IPS-15b (cell line): ENCODE measurements around the gene MGRN1.

Experiments used
- H3K27me3 ChIP-seq: one replicate; pipeline ENCODE4 v1.6.1; 2013; ENCODE audit warnings: low read length; ENCODE audit not compliant: control insufficient read depth, insufficient read depth
- H3K36me3 ChIP-seq: one replicate; pipeline ENCODE4 v1.6.1; 2013; ENCODE audit warnings: low read length; ENCODE audit not compliant: control insufficient read depth, insufficient read depth
- H3K4me1 ChIP-seq: one replicate; pipeline ENCODE4 v1.6.1; 2013; ENCODE audit warnings: mild to moderate bottlenecking, low read length; ENCODE audit not compliant: control insufficient read depth, insufficient read depth
- H3K4me3 ChIP-seq: one replicate; pipeline ENCODE4 v1.5.1; 2013; ENCODE audit warnings: low read depth, low read length
- H3K9ac ChIP-seq: one replicate; pipeline ENCODE4 v1.6.1; 2013; ENCODE audit warnings: low read depth, mild to moderate bottlenecking, low read length
- H3K9me3 ChIP-seq: one replicate; pipeline ENCODE4 v1.6.1; 2013; ENCODE audit warnings: mild to moderate bottlenecking, low read length; ENCODE audit not compliant: control insufficient read depth, insufficient read depth

The MGRN1 gene

GRCh38 chr16:4704491-4704890 lies 79.9 kb downstream of the MGRN1 start:
- Histone ChIP-seq H3K9me3 (no peaks in the 10 kb centered on the region), H3K4me1 (no peaks in the 10 kb centered on the region), H3K27me3 (no peaks in the 10 kb centered on the region), H3K9ac (no peak overlapping the region), H3K36me3 (peaks cover 38% of the 10 kb centered on the region), H3K4me3 (no peak overlapping the region)

DNA sequence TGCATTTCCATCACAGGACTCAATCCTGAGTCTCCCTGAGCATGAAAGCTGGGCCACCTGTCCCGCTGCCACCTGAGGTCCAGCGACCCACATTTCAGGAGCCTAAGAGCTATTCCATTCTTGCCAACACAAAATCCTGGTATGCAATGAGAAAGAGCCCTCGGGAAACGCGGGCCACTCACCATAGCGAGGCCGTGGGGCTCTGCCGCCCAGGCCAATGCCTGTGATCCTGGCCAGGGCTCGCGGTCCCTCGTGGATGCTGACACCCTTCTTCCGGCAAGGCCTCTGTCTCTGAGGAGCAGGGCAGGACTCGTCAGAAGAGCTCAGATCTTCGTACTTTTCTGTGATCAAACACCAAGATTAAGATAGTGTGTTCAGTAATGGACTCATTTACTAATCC lies 80.3 kb downstream of the MGRN1 start:
- Histone ChIP-seq H3K4me1 (no peaks in the 10 kb centered on the region), H3K36me3 (peaks cover 36% of the 10 kb centered on the region), H3K27me3 (no peaks in the 10 kb centered on the region)

GRCh38 chr16:4706871-4707270 lies 82.2 kb downstream of the MGRN1 start:
- Histone ChIP-seq H3K9me3 (no peaks in the 10 kb centered on the region), H3K9ac (no peak overlapping the region), H3K4me3 (no peak overlapping the region), H3K36me3 (peaks cover 17% of the 10 kb centered on the region), H3K27me3 (no peaks in the 10 kb centered on the region), H3K4me1 (no peaks in the 10 kb centered on the region)

More for the DNA sequence above, 80.3 kb downstream of the MGRN1 start:
- Histone ChIP-seq H3K9ac (no peak overlapping the region), H3K4me3 (no peak overlapping the region), H3K9me3 (no peaks in the 10 kb centered on the region)

- Histone ChIP-seq H3K36me3 (peaks cover 16% of the 10 kb centered on the region), H3K27me3 (no peaks in the 10 kb centered on the region), H3K9ac (no peak overlapping the region), H3K9me3 (no peaks in the 10 kb centered on the region), H3K4me3 (no peak overlapping the region), H3K4me1 (peaks cover 3% of the 10 kb centered on the region)
Measured at GRCh38 chr16:4709481-4709880, 84.9 kb downstream of the MGRN1 start.

DNA sequence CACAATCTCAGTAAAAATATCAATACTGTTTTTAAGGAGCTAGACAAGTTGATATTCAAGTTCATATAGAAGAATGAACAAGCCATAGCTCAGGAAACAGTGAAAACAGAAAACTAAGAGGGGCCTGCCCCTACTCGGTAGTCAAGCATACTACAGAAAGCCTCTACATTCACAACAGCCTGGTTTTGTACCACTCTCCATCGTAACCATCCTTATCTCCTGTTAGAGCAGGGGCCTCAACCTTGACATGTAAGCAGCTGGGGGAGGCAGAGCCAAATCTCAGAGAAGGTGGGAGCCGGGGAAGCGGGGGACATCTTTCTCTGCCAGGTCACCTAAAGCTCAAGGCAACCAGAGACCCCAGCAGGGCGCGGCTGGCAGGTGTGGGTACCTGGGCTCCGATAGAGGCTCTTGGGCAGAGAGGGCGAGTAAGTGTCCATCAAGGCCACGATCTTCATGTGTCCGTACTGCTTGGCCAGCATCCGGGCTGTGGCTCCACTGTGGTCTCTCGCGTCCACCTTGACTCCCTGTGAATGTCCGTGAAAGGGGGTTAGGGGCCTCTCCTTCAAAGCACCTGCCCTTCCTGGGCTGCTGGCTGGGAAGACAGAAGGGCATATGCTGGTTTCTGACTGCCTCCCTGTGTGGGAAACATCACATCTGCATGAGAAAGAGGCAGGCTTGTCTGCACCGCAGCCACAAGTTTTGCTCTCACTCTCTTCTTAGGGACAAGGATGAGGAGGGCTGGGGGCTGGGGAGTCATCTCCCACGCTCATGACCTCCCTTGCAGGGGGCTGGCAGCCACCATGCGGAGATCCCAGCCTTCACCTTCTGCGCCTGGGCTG lies 89.3 kb downstream of the MGRN1 start:
- peaks cover 4% of the 10 kb centered on the region for H3K4me1 ChIP-seq
- H3K36me3 ChIP-seq, result peaks cover 7% of the 10 kb centered on the region

GRCh38 chr16:4714996-4715395 lies 90.4 kb downstream of the MGRN1 start:
- peaks cover 4% of the 10 kb centered on the region for H3K4me1 ChIP-seq
- no peaks in the 10 kb centered on the region for H3K27me3 ChIP-seq
- H3K9ac ChIP-seq, result no peak overlapping the region
- peaks cover 7% of the 10 kb centered on the region for H3K36me3 ChIP-seq
- H3K4me3 ChIP-seq, result no peak overlapping the region
- H3K9me3 ChIP-seq, result no peaks in the 10 kb centered on the region

More for the DNA sequence above, 89.3 kb downstream of the MGRN1 start:
- Histone ChIP-seq H3K4me3 (no peak overlapping the region), H3K9me3 (no peaks in the 10 kb centered on the region), H3K9ac (no peak overlapping the region), H3K27me3 (no peaks in the 10 kb centered on the region)

DNA sequence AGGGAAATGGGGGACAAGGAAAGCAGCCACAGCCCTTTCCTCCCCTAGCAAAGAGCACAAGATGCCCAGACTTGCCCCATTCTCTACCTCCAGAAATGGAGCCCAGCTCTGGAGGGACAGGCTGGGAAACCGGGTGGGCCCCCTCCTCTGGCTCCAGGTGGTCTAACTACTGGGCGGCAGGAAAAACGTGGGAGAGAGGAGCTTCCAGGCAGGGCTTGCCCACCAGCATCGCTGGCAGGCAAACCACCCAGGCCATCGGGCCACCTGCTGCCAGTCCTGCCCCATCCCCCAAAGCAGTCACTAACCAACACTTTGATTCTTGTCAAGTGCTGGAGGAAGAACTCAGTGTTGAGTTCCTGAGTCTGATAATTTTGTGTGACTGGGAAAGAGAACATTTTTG lies 93.8 kb downstream of the MGRN1 start:
- no peaks in the 10 kb centered on the region for H3K27me3 ChIP-seq
- peaks cover 15% of the 10 kb centered on the region for H3K36me3 ChIP-seq
- H3K9ac ChIP-seq, result no peak overlapping the region
- no peak overlapping the region for H3K4me3 ChIP-seq
- peaks cover 4% of the 10 kb centered on the region for H3K4me1 ChIP-seq
- H3K9me3 ChIP-seq, result no peaks in the 10 kb centered on the region

GRCh38 chr16:4723071-4723767 lies 98.6 kb downstream of the MGRN1 start:
- Histone ChIP-seq H3K27me3 (no peaks in the 10 kb centered on the region), H3K4me1 (no peaks in the 10 kb centered on the region), H3K4me3 (no peak overlapping the region), H3K9ac (no peak overlapping the region), H3K9me3 (no peaks in the 10 kb centered on the region), H3K36me3 (peaks cover 23% of the 10 kb centered on the region)

GRCh38 chr16:4724661-4725270 lies 100.1 kb downstream of the MGRN1 start:
- H3K9me3 ChIP-seq, result no peaks in the 10 kb centered on the region
- no peaks in the 10 kb centered on the region for H3K27me3 ChIP-seq
- H3K4me1 ChIP-seq, result no peaks in the 10 kb centered on the region
- H3K9ac ChIP-seq, result no peak overlapping the region
- H3K36me3 ChIP-seq, result peaks cover 33% of the 10 kb centered on the region
- no peak overlapping the region for H3K4me3 ChIP-seq

DNA sequence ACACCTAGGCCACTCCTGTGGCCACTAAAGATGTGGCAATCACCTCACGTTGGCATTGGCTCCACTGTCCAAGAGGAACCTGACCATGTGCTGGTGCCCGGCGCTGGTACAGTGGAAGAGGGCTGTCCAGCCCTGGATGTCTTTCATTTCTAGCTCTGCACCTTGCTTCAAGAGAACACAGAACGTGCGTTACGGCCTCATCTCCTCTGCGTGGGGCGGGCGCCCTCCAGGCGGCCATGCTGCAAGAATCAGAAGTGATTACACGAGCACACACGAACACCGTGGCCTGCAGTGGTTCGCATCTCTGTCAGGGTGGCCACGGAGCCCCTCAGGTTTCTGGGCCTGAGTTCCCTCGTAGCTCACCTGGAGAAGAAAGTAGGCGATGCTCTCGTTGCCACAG lies 102.0 kb downstream of the MGRN1 start:
- no peaks in the 10 kb centered on the region for H3K9me3 ChIP-seq
- H3K4me3 ChIP-seq, result no peak overlapping the region
- peaks cover 38% of the 10 kb centered on the region for H3K36me3 ChIP-seq
- no peak overlapping the region for H3K9ac ChIP-seq
- no peaks in the 10 kb centered on the region for H3K27me3 ChIP-seq
- H3K4me1 ChIP-seq, result no peaks in the 10 kb centered on the region

DNA sequence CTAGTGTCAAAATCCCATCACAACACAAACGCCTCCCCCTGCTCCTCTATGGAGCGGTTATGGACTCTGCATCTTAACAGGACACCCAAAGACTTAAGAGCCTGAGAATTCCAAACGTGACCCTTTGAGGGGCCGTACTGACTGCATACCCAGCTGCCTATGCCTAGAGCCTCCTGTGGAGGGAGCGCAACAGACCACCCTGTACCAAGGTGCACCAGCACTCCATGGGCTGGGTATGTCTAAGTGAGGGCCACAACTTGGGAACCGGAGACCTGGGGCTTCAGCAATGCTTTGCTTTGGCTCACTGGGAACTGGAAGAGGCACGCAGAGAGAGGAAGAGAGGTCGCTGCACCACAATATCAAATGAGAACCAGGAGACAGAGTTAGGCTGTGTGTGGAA lies 104.0 kb downstream of the MGRN1 start:
- no peak overlapping the region for H3K4me3 ChIP-seq
- H3K36me3 ChIP-seq, result peaks cover 34% of the 10 kb centered on the region
- H3K9ac ChIP-seq, result no peak overlapping the region
- H3K9me3 ChIP-seq, result no peaks in the 10 kb centered on the region
- H3K27me3 ChIP-seq, result no peaks in the 10 kb centered on the region
- no peaks in the 10 kb centered on the region for H3K4me1 ChIP-seq
